Endothelial cell of umbilical vein (primary cell): ENCODE data around the gene PDE10A. TPM values are rescaled to one million over a fixed set of nuclear protein-coding genes. Genes with fewer than 3 reads are reported as not detected.
"Not testable (repeated sequence)": the region's sequence is repeated elsewhere in the genome, so short reads cannot be mapped to it uniquely, and the experiment has no call there.

Source experiments
- BruUV-seq: library from RNA; stranded (reverse); fragments of 400-500 nt; replicated peaks from 2 replicates; lab custom pipeline; 2021; lab: Mats Ljungman, UMichigan
- CTCF ChIA-PET: fragments of 300-600, 350-600 bp; sonication (Branson Sonifier 250); formaldehyde crosslinking; loops from one replicate; lab custom pipeline; 2021; ENCODE audit warnings: antibody characterized with exemption, inconsistent platforms; lab: Charles Lee
- POLR2A ChIA-PET: fragments of 300-600, 350-600 bp; sonication (Branson Sonifier 250); formaldehyde crosslinking; loops from one replicate; lab custom pipeline; 2021; ENCODE audit warnings: antibody characterized with exemption, inconsistent platforms; lab: Charles Lee
- DNase-seq: peaks from one replicate; pipeline ENCODE4 v3.0.0-alpha.2; 2011; ENCODE audit warnings: low read depth, low spot score
- FAIRE-seq: peaks from 2 replicates; lab custom pipeline; 2011; peaks lifted over from hg19 to GRCh38; lab: Jason Lieb, UNC
- H2AFZ ChIP-seq: 2 replicates; pipeline ENCODE4 v1.6.0; 2012; ENCODE audit warnings: low read depth, low read length, control low read depth, inconsistent platforms
- H3K27ac ChIP-seq: 2 replicates; pipeline ENCODE4 v1.5.1; 2011; ENCODE audit warnings: low read depth, mild to moderate bottlenecking, control low read depth, low read length, moderate library complexity; ENCODE audit not compliant: insufficient read depth
- H3K27me3 ChIP-seq, 2 experiments: 2 replicates each; pipeline versions ENCODE4 v1.6.0 to v1.6.1; 2011; ENCODE audit warnings: low read length in 2 of 2, mixed read lengths in 1 of 2; ENCODE audit not compliant: control insufficient read depth in 2 of 2, insufficient read depth in 2 of 2
- H3K36me3 ChIP-seq, 2 experiments: 2 replicates in 1 of 2; 3 replicates in 1 of 2; pipeline ENCODE4 v1.5.1; 2011; ENCODE audit warnings: low read length in 2 of 2, mild to moderate bottlenecking in 1 of 2, moderate library complexity in 1 of 2; ENCODE audit not compliant: control insufficient read depth in 2 of 2, insufficient read depth in 2 of 2; ENCODE audit errors: extremely low read depth in 1 of 2
- H3K4me1 ChIP-seq: 3 replicates; pipeline ENCODE4 v1.5.1; 2011; ENCODE audit warnings: mild to moderate bottlenecking, low read length; ENCODE audit not compliant: control insufficient read depth, insufficient read depth; ENCODE audit errors: extremely low read depth
- H3K4me2 ChIP-seq: 2 replicates; pipeline ENCODE4 v1.6.1; 2011; ENCODE audit warnings: low read length, control low read depth, mixed read lengths; ENCODE audit not compliant: insufficient read depth
- H3K4me3 ChIP-seq, 3 experiments: fragments of 200-600 bp in 1 of 3; sonication (generic), shearing (Covaris generic) in 1 of 3; replicated peaks in 1 of 3; 2 replicates each; pipeline ENCODE4 v1.5.1; 2011 to 2016; ENCODE audit warnings: control low read depth in 3 of 3, low read length in 3 of 3, mild to moderate bottlenecking in 2 of 3, inconsistent platforms in 1 of 3, low read depth in 1 of 3, moderate library complexity in 1 of 3; ENCODE audit not compliant: insufficient read depth in 1 of 3
- H3K79me2 ChIP-seq: 2 replicates; pipeline ENCODE4 v1.6.0; 2012; ENCODE audit warnings: low read length, inconsistent platforms; ENCODE audit not compliant: control insufficient read depth, insufficient read depth
- H3K9ac ChIP-seq: replicated peaks from 2 replicates; pipeline ENCODE3; 2011; ENCODE audit warnings: low read length, control low read depth; ENCODE audit not compliant: insufficient read depth; ENCODE audit errors: extremely low read depth
- H3K9me1 ChIP-seq: replicated peaks from 3 replicates; pipeline ENCODE4 v1.6.0; 2011; ENCODE audit warnings: mild to moderate bottlenecking, low read length; ENCODE audit not compliant: control insufficient read depth, insufficient read depth; ENCODE audit errors: extremely low read depth
- H3K9me3 ChIP-seq: replicated peaks from 2 replicates; pipeline ENCODE4 v1.5.1; 2012; ENCODE audit warnings: low read length, inconsistent platforms; ENCODE audit not compliant: control insufficient read depth, insufficient read depth
- H4K20me1 ChIP-seq: replicated peaks from 2 replicates; pipeline ENCODE3; 2011; ENCODE audit warnings: mild to moderate bottlenecking, low read length; ENCODE audit not compliant: control insufficient read depth, insufficient read depth; ENCODE audit errors: extremely low read depth
- MYC ChIP-seq: IDR thresholded peaks from one replicate; pipeline ENCODE4 v1.6.1; 2011; ENCODE audit warnings: mild to moderate bottlenecking, low read depth, low read length
- POLR2A ChIP-seq: IDR thresholded peaks from 2 replicates; pipeline ENCODE4 v1.6.1; 2012; ENCODE audit warnings: low read depth, mild to moderate bottlenecking, control low read depth, low read length
- dilution Hi-C: fragments of 300-500 bp; cut with MboI; formaldehyde crosslinking; loops from one replicate; pipeline ENCODE4 v1.15.0; 2019; ENCODE audit warnings: low sequenced_read_pairs; ENCODE audit not compliant: extremely low pct_ligation_motif_present
- intact Hi-C: fragments of 100-400 bp; cut with micrococcal nuclease; formaldehyde crosslinking; loops from one replicate; pipeline ENCODE4 v1.10.0; 2022
- polyA plus RNA-seq, 4 experiments: library from polyadenylated mRNA; depleted of rRNA in 3 of 4; stranded (reverse) in 3 of 4; unstranded in 1 of 4; fragments of >200 nt; gene quantifications; 2 replicates each; pipeline versions ENCODE4 v1.2.1 to v1.2.3, GENCODE V29; 2011 to 2012; ENCODE audit warnings: missing spikeins in 1 of 4
- total RNA-seq: library from RNA; stranded (reverse); gene quantifications from 2 replicates; pipeline ENCODE4 v1.2.3, GENCODE V29; 2021

PDE10A gene
- total and polyA plus RNA-seq, 2 donors (not counting 3 experiments of a cell fraction or from before 2014, with no cell fraction given) = 0.86 to 2.9 TPM

DNA sequence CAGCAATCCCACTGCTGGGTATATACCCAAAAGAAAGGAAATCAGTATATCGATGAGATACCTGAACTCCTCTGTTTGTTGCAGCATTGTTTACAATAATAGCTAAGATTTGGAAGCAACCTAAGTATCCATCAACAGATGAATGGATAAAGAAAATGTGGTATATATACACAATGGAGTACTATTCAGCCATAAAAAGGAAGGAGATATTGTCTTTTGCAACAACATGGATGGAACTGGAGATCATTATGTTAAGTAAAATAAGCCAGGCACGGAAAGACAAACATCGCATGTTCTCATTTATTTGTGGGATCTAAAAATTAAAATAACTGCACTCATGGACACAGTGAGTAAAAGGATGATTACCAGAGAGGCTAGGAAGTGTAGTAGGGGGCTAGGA is 108.4 kb downstream of the PDE10A start:
- FAIRE-seq, dilution Hi-C loops, H3K4me3 ChIP-seq, DNase-seq, H2AFZ ChIP-seq, H4K20me1 ChIP-seq, H3K9ac ChIP-seq, BruUV-seq, H3K4me2 ChIP-seq, H3K9me1 ChIP-seq, H3K79me2 ChIP-seq, H3K27me3 ChIP-seq, H3K4me1 ChIP-seq, CTCF ChIA-PET, H3K27ac ChIP-seq, H3K36me3 ChIP-seq, POLR2A ChIA-PET, H3K9me3 ChIP-seq: not testable (repeated sequence)
- intact Hi-C loops = loop anchor here (5.0 kb wide), 1 partner anchor 108 kb away; the partner anchor contains the start of gene PDE10A

DNA sequence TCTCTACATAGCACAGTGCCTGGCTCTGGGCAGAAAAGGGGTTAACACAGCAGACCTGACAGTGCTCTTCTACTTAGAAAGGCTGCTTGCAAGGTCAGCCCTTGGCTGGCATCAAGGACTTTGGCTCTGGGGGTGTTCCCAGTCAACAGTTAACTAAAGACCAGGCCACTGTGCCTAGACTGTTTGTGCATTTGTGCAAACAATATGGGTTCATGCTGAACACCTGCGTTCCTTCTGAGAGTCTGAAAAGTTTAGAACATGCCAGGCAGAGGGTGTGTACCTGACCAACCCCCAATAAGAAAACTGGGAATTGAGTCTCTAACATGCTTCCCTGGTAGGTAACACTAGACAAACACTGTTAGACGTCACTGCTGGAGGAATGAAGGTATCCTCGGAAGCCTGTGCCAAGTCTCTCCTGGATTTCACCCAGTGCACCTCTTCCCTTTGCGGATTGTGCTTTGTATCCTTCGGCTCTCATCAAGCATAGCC is 110.7 kb downstream of the PDE10A start:
- H3K27ac ChIP-seq = no peak overlapping the region
- no peak overlapping the region for H3K4me3 ChIP-seq
- ChIA-PET POLR2A (no interaction called here), CTCF (no interaction called here)
- no TSS peak for BruUV-seq
- intact Hi-C loops = no loop called here
- peaks cover 7% of the 10 kb centered on the region for H3K4me1 ChIP-seq
- FAIRE-seq (no peak), DNase-seq (no peak)
- no peak overlapping the region for H2AFZ ChIP-seq
- H3K4me2 ChIP-seq = no peak overlapping the region
- H3K9me1 ChIP-seq = no peaks in the 10 kb centered on the region
- TF ChIP-seq POLR2A (no peak), MYC (no peak)
- H3K79me2 ChIP-seq = no peaks in the 10 kb centered on the region
- no peaks in the 10 kb centered on the region for H3K36me3 ChIP-seq
- no peaks in the 10 kb centered on the region for H4K20me1 ChIP-seq
- peaks cover 0 to 4% of the 10 kb centered on the region in 2 experiments for H3K27me3 ChIP-seq
- no peak overlapping the region for H3K9ac ChIP-seq
- dilution Hi-C loops = no loop called here
- no peaks in the 10 kb centered on the region for H3K9me3 ChIP-seq
